HuH-7.5 (cell line): ENCODE measurements around the gene CSF2.
"Not testable (repeated sequence)": the region's sequence is repeated elsewhere in the genome, so short reads cannot be mapped to it uniquely, and the experiment has no call there.

Source experiments
- DNase-seq: peaks from one replicate; pipeline ENCODE4 v3.0.0; 2011; ENCODE audit warnings: low spot score

CSF2 gene

DNA sequence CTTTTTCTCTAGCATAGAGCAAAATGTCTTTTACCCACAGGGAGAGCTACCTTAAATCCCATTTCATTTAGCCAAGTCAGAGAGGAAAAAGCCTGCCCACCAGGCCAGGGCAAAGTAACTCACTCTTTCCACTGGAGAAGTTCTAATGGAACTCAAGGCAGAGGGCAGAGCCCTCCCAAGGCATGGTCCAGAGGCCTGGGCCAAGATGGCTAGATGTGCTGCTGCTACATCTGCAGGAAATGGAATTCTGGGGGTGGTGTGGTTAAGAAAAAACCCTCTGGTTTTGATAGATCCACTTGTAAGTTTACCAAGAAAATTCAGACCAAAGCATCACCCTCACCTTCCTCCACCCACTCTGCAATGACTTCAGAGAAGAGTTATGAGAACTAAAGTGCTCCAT is 37.3 kb downstream of the CSF2 start:
- DNase-seq, result no peak

DNA sequence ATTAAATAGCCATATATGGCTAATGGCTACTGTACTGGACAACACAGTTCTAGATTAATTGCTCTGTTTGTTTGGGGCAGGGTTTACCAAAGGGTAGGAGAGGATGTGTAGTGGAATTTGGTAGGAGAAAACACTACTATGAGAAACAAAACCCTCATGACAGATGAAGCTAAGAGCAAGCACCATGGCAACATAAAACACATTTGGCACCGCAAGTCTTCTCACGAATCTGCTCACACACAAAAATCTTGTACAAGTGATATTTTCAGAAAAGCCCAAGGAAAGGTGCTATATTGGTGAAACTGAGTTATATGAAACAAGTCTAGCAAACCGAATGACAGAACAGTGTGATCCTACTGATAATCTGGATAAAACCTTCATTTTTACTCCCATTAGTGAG is 38.5 kb downstream of the CSF2 start:
- DNase-seq, result no peak

DNA sequence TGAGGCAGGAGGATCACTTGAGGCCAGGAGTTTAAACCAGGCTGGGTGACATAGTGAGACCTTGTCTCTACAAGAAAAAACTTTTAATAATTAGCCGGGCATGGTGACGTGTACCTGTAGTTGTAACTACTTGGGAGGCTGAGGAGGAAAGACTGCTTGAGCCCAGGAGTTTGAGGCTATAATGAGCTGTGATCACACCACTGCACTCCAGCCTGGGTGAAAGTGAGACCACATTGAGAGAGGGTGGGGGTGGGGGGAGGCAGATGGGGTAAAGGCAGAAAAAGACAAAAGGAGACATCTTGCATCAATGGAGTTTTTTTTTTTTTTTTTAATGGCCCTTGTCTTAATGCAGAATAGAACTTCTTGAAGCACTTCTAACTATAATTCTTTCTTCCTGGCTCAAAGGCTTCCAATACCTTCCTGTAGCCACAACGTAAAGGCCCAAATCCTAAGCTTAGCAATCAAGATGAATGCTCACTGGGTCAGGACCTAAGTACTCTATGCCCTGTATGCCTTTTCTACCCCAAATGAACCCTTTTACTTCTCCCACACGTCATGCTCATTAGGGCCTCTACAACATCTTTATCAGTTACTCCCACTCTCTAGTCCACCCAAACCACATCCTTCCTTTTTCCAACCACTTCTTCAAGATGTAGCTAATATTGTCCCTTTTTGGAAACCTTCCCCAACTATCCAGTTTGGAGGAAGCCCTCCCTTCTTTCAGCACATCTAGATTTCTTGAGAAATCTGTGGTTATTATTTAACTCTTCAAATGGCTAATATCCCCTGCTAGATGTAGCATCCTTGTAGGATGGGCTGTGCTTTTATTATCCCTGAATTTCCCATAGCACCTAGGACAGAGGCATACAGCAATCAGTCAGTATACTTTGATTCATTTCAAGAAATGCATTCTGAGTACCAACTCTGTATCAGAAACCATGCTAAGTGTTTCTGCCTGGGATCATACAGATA is 40.8 kb downstream of the CSF2 start:
- DNase-seq, result no peak

DNA sequence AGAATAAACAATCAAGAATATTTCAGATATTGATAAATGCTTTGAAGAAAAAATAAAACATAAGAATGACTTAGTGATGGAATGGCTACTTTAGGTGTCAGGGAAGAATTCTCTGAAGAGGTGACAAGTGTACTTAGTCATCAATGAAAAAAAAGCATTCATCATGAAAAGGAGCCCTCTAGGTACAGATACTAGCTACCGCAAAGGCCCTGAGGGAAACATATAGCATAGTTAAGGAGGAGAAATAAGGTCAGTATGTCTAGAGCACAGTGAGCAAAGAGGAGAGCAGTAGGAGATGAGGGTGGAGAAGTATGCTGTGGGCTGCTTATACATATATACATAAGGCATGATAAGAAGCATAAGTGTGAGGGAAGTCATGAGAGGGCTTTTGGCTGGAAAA is 41.8 kb downstream of the CSF2 start:
- DNase-seq, result no peak

DNA sequence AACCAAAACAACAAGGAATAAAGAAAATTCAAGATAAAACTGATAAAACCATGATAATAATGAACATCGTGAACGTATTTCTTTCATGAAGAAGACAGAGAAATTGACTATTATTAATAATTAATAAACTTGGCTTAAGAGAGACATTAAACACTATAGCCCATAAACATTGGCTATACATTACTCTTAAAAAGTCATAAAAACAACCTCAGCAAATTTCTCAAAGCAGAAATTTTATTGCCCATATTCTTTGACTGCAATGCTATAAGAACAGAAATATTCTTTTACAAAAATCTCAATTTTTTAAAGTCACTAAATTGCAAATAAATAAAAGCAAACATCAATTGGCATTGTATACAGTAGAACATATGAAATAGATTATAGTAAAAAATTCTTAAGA is 42.5 kb downstream of the CSF2 start:
- DNase-seq, result no peak

DNA sequence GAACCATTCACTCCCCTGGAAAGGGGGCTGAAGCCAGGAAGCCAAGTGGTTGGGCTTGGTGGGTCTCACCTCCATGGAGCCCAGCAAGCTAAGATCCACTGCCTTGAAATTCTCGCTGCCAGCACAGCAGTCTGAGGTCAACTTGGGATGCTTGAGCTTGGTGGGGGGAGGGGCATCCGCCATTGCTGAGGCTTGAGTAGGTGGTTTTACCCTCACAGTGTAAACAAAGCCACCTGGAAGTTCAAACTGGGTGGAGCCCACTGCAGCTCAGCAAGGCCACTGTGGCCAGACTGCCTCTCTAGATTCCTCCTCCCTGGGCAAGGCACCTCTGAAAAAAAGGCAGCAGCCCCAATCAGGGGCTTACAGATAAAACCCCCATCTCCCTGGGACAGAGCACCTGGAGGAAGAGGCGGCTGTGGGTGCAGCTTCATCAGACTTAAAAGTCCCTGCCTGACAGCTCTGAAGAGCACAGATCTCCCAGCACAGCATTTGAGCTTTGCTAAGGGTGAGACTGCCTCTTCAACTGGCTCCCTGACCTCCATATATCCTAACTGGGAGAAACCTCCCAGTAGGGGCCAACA is 43.4 kb downstream of the CSF2 start:
- not testable (repeated sequence) for DNase-seq

DNA sequence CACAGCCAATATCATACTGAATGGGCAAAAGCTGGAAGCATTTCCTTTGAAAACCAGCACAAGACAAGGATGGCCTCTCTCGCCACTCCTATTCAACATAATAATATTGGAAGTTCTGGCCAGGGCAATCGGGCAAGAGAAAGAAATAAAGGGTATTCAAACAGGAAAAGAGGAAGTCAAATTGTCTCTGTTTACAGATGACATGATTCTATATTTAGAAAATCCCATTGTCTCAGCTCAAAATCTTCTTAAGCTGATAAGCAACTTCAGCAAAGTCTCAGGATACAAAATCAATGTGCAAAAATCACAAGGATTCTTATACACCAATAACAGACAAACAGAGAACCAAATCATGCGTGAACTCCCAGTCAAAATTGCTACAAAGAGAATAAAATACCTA is 47.1 kb downstream of the CSF2 start:
- not testable (repeated sequence) for DNase-seq

DNA sequence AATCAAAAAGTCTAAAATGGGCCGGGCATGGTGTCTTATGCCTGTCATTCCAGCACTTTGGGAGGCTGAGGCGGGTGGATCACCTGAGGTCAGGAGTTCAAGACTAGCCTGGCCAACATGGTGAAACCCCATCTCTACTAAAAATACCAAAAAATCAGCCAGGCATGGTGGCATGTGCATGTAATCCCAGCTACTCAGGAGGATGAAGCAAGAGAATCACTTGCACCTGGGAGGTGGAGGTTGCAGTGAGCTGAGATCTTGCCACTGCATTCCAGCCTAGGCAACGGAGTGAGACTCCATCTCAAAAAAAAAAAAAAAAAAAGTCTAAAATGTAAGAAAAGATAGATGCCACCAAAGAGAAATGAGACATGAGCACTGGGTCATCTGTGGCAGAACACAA is 49.4 kb downstream of the CSF2 start:
- DNase-seq, result not testable (repeated sequence)

DNA sequence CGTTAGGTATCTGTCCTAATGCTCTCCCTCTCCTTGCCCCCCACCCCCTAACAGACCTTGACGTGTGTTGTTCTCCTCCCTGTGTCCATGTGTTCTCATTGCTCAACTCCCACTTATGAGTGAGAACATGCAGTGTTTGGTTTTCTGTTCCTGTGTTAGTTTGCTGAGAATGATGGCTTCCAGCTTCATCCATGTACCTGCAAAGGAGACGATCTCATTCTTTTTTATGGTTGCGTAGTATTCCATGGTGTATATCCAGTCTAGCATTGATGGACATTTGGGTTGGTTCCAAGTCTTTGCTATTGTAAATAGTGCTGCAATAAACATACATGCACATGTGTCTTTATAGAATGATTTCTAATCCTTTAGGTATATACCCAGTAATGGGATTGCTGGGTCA is 50.0 kb downstream of the CSF2 start:
- DNase-seq, result not testable (repeated sequence)
